GM19023 (cell line): ENCODE results near the gene SULT1A2.
"Not testable (repeated sequence)": the region's sequence is repeated elsewhere in the genome, so short reads cannot be mapped to it uniquely, and the experiment has no call there.

Experiments
- ATAC-seq: cut with Tn5 transposase; IDR thresholded peaks from one replicate; pipeline ENCODE4 v1.9.1; 2021; ENCODE audit warnings: mild to moderate bottlenecking, moderate library complexity; ENCODE audit not compliant: unreplicated experiment

SULT1A2 gene

DNA sequence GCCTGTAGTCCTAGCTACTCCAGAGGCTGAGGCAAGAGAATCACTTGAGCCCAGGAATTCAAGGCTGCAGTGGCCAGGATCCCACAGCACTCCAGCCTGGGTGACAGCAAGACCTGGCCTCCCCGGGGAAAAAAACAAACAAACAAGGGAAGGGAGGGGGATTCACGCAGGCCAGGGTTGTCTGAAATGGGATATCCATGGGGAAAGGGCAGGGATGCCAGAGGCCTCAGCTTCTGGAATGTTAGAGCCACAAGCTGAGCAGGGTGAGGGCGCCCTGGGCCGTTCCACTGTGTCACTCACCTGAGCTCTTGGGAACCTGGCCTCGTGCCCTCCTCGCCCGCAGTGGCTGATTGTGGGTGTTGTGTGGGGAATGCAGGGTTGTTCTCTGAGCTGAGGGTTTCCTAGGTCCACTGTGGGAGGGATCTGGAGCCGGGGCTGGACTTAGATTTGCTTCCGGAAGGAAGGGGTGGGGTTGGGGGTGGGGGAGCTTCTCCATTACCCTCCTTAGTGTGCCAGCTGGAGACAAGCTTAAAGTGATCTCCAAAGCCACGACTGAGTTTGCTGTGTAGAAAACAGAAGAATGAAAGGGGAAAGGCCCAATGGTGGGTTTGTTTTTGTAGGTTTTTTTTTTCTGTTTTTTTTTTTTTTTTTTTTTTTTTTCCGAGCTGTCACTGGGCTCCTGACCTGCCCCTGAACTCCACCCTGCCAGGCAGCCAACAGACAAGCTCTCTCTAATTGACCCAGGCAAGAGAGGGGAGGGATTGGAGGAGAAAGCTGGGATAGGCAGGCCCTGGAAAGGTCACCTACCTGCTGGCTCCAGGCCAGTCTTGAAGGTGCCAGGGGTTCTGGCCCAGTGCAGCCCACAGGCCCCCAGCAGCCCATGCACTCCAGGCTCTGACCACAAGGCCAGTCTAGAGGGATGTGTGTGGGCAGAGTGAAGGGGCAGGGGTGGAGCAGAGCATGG, 13.1 kb upstream of the SULT1A2 start, which contains the start of gene SULT1A1:
SULT1A1 (minus strand) TSS at position 414 of the 964 bp plus-strand sequence. CDS start 1,189 bp downstream, outside the sequence.
- no peak for ATAC-seq

DNA sequence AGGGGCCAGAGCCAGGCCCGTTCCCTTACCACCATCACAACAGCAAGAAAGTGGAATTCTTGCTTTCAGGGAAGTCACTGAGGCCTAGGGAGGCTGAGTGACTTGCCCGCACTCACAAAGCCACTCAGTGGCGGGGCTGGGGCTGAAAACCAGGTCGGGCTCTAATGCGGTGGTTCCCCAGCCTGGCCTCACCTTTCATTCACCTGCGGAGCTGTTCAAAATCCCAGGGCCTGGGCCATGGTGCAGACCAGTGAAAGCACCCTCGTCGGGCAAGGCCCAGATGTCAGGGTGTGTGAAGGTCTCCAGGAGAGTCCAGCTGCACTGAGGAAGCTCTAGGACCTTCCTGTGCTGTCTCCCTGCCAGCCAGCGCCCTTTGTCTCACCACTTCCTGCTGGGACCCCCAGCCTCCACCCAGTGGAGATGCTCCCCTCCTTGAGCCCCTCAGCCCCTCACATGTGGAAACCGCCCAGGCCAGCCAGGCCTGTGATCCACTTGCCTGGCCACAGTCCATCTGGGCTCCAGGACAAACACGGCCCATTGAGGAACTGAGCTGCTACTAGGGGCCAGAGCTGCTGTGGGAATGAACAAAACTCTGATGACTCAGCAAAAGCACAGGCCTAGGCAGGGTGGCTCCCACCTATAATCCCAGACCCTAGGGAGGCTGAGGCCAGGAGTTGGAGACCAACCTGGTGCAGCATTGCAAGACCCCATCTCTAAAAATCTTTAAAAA, 12.2 kb upstream of the SULT1A2 start:
- ATAC-seq: not testable (repeated sequence)

DNA sequence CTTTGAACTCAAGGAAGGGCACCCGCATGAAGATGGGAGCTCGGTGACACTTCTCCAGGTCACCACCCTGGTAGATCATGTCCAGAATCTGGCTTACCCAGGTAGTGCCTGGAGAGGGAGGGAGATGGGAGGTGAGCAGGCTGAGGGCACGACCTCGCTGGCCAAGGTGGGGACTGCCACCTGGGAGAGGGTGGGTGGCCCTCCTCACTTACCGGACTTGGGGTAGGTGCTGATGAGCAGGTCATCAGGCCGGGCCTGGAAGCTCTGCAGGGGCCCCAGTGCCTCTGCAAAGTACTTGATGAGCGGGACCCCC, 11.6 kb upstream of the SULT1A2 start:
- not testable (repeated sequence) for ATAC-seq

DNA sequence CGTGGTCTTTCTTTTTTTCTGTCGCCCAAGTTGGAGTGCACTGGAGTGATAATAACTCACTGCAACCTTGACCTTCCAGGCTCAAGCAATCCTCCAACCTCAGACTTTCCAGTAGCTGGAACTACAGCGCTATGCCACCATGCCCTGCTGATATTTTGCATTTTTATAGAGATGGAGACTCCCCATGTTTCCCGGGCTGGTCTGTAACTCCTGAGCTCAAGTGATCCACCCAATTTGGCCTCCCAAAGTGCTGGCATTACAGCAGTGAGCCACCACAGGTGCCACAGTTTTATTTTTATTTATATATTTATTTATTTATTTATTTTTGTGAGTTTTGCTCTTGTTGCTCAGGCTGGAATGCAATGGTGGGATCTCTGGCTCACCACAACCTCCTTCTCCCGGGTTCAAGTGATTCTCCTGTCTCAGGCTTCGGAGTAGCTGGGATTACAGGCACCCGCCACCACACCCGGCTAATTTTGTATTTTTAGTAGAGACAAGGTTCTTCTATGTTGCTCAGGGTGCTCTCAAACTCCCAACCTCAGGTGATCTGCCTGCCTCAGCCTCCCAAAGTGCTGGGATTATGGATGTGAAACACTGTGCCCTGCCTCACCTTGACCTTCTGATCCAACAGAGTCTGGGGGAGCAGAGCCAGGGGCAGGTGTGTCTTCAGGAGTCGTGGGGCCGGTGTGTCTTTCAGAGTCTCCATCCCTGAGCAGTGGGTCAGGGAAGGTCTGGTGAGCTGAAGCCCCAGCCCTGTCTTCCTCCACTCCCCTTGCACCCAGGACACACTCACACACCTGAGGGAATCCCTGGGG, 11.0 kb upstream of the SULT1A2 start:
- not testable (repeated sequence) for ATAC-seq

DNA sequence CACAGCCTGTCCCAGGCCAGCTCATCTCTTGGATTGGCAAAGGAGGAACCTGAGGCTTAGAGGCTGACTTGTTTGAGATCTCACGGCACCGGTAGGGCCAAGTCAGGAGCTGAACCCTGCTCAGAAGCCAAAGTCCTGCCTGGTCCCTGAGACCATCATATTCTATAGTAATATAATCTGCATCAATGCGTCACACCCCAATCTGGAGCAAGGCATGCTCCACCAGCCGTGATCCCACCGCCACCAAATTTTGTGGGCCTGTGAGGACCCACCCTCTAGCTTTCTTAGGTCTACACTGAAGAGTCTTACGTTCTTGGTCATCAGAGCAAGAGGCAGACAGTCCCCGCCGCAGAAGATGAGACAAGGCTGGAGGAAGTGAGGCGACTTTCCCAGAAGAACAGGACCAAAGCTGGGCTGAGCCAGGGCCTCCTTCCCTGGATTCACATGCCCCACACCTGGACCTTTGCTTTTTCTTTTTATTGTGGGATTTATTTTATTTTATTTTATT, 10.3 kb upstream of the SULT1A2 start:
- ATAC-seq: no peak

DNA sequence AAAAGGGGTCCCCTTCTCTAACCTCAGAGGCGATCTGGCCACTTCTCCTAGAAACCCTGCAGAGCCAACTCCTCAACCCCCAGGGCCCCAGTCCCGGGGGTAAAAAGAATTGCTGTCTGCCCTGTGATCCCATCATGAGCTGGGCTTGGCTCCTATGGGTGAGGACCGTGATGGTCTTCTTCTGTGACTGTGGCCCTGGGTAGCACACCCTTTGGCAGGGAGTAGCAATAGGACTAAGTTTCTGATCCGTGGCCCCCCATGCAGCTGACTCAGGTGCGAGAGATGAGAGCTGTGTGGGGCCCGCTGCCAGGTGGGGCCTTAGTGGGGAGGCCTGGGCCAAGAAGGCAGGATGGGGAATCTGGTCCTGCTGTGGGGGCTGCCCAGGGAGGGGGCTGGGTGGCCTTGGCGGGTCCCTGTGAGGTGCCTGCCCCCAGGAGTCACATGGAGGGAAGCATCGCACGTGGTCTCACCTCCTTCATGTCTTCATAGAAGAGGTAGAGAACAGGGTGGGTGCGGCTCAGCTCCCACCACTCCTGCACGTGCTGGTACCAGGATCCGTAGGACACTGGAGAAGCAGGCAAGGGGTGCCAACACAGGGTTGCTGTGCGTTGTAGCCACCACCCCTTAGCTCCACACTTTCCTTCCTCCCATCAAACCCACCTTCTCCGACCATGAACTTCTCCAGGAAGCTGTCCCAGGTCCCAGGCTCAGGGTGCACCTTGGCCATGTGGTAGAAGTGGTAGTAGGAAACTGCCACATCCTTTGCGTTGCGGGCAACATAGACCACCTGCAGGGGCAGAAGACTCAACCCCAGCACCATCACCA, 9.7 kb upstream of the SULT1A2 start:
- ATAC-seq: no peak

DNA sequence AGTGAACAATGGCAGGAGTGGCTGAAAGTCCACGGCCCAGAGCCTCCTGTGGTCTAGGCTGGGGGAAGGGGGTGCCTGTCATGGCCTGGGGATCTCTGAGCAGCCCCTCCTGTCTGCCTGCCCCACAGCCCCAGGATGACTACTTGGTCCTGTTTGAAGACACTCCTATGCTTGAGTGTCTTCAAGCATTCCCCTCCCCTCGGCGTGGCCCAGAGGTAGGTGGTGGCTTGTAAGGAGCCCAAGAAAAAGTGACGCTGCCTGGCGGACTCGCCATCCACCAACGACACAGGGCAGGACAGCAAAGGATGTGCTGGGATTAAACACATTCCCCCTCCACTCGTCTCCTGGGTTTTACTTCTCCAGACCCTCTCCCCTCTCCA, 7.3 kb upstream of the SULT1A2 start:
- ATAC-seq: no peak

DNA sequence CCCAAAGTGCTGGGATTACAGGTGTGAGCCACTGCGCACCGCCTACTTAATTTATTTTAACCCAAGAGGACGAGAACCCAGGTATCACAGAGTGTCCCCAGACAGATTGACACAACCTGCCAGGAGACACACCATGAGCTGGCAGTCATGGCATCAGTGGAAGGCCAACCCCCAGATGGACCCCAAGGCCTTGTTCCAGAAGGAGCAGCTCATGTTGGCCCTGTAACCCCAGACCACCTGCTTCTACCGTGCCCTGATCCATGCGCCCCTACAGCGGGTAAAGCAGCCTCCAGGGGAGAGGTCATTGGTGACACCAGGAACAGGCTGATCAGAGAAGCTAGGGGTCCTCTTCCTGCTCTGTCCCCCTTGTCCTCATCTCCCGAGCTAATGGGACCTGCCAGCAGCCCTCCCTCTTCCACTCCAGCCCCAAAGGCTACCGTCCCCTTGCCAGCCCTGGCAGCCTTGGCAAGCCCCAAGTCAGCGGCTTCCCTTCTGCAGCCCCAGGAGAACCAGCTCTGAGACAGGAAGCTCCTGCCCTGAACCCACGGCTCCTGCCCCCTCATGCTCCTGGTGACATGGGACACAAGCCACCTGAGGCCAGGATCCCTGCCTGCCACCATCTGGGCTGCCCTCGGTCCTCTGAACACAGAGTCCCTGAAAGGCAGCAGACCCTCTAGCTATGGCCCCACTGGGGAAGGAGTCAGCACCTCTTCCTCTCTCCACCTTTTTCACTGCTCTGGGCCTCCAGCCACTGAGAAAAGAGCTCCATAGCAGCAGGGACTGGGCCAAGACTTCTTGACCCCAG, 6.7 kb upstream of the SULT1A2 start:
- no peak for ATAC-seq

DNA sequence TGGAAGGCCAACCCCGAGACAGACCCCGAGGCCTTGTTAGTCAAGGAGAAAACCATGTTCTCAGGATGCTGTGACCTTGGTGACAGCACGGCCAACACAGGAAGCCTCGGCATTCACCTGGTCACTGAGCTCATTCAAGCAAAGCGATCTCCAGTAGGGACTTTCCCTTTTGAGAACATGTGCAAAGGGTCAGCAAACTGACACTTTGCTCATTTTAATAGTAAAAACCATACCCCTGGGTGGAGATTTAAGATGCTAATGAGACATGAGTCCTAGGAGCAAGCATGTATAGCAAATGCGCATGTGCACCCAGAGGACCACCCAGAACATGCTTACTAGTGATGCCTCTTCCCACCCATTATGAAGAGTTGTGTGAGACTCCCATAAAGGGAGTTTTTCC, 5.7 kb upstream of the SULT1A2 start:
- ATAC-seq: no peak

DNA sequence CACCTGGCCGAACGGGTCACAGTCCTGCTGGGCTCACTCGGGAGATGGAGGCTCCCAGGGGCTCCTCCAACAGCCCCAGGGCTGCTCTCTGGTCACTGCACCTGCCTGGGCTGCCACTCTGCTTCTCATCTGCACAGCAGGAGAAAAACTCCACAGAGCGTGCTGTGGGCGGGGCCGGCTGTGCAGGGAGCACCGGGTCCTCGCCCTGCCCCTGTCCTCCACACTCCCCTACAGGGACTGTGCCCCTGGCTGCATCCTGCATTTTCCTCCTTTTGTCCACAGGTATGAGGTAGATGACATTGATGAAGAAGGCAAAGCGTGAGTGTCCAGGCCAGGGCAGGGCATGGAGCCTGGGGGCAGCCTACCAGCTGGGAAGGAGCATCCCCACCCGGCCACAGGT, 5.2 kb upstream of the SULT1A2 start:
- ATAC-seq: not testable (repeated sequence)

DNA sequence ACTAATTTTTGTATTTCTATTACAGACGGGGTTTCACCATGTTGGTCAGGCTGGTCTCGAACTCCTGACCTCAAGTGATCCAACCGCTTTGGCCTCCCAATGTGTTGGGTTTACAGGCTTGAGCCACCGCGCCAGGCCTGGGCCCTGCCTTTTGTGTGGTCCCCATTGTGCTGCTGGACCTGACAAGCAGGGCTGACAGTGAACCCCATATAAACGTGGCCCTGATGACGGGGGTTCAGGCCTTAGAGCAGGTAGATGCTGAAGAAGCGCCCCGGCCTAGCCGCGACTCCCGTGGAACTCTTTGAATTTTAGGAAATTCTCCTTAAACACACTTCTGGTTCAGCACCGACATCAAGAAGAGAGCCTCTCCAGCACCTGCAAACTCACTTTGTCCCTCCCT, 4.7 kb upstream of the SULT1A2 start:
- ATAC-seq: not testable (repeated sequence)

DNA sequence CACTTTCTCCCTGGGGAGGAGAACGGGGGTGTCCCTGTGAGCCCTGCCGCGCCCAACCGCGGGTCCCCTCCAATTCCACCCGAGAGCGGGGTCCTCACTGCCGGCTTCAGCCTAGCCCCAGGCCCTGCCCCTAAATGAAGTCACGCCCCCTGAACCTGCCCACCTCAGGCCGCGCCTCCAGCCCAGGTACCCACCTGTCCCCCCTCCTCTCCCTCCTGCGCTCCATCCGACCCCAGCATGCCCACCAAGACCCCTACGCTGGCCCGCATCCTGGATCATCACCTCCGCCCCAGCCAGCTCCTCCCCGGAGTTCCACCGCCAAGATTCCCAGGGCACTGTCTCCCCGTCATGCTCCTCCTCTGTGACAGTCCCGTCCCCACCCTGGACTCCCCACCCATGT, 4.1 kb upstream of the SULT1A2 start:
- not testable (repeated sequence) for ATAC-seq

DNA sequence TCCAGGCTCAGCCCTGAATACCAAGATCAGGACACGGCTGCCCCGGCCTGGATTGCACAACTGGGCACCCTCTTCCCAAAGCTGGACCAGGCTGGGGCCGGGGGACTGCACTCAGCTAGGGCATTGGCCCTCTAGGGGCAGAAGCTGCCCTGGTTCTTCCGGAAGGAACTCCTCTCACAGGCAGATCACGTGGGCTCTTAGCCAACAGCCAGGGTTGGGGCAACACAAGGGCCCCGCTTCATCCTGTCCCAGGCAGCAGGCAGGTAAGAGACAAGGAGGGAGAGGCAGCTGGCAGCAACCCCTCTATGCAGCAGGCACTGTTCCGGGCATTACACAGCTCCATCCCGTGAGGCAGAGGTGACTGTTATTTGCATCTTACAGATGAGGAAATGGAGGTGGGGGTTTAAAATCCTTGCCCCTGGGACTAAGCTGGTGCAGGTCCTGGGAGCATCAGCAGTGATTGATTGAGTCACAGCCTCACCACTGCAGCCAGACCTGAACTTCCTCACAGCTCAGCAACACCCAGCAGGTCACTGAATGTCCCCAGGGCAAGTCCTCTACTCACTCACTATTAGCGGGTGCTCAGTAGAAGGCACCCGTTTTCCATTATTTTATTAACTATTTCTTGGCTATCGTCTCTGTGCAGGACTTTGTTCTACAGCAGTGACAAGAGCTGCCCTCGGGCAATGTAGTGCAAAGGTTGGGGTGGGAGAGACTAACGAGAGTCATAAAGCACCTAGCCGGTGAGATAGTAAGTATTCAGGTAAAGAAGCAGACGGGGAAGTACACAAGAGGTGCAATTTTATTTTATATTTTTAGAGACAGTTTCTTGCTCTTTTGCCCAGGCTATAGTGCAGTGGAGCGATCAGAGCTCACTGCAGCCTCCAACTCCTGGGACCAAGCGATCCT, 2.8 kb upstream of the SULT1A2 start:
- not testable (repeated sequence) for ATAC-seq

DNA sequence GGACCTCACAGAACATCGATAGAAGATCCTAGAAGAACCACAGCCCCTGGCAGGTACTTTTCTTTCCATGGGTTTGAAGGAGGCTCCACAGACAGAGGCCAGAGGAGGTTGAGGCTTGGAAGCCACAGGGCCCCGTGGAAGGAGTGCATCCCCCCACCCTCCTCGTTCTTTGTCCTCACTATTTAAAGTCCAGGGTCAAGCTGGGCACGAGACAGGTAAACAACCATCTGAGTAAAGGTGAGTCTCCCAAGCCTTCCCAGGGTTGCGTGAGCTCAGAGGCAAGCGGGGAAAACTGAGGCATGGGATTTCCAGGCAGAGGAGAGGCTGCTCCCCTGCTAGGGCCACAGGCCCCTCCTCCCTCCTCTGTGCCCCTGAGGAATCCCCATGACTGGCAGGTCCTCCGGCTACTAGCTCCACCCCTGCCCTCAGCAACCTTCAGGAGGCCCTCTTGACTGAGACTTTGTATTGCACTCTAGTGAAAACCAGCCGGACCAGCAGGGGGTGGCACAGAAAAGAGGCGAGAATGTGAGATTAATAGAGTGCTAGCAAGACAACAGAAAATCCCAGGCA, 927 bp upstream of the SULT1A2 start:
- ATAC-seq: no peak

DNA sequence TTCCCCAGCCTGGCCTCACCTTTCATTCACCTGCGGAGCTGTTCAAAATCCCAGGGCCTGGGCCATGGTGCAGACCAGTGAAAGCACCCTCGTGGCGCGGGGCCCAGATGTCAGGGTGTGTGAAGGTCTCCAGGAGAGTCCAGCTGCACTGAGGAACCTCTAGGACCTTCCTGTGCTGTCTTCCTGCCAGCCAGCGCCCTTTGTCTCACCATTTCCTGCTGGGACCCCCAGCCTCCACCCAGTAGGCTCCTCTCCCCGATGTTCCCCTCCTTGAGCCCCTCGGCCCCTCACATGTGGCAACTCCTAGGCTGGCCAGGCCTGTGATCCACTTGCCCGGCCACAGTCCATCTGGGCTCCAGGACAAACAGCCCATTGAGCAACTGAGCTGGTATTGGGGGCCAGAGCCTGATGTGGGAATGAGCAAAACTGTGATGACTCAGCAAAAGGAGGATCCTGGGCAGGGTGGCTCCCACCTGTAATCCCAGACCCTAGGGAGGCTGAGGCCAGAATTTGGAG, 677 bp downstream of the SULT1A2 start:
- ATAC-seq: no peak

DNA sequence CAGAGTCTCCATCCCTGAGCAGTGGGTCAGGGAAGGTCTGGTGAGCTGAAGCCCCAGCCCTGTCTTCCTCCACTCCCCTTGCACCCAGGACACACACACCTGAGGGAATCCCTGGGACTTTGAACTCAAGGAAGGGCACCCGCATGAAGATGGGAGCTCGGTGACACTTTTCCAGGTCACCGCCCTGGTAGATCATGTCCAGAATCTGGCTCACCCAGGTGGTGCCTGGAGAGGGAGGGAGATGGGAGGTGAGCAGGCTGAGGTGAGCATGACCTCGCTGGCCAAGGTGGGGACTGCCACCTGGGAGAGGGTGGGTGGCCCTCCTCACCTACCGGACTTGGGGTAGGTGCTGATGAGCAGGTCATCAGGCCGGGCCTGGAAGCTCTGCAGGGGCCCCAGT, 1.4 kb downstream of the SULT1A2 start:
- ATAC-seq: not testable (repeated sequence)

DNA sequence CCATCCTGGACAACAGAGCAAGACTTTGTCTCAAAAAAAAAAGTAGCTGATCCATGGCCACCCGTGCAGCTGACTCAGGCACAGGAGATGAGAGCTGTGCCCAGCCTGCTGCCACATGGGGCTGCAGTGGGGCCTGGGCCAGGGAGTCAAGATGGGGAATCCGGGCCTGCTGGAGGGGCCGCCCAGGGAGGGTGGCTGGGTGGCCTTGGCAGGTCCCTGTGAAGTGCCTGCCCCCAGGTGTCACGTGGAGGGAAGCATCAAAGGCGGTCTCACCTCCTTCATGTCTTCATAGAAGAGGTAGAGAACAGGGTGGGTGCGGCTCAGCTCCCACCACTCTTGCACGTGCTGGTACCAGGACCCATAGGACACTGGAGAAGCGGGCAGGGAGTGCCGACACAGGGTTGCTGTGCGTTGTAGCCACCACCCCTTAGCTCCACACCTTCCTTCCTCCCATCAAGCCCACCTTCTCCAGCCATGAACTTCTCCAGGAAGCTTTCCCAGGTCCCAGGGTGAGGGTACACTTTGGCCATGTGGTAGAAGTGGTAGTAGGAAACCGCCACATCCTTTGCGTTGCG, 3.8 kb downstream of the SULT1A2 start:
- ATAC-seq: no peak
